HEK293T (cell line): ENCODE results near the gene CCDC149.

Experiments used
- L3MBTL2 ChIP-seq: fragments of 450-650 bp; conservative IDR thresholded peaks from 2 replicates; pipeline ENCODE4 v1.6.1; 2016; ENCODE audit warnings: mild to moderate bottlenecking
- SP1 ChIP-seq: fragments of 450-650 bp; IDR thresholded peaks from 2 replicates; pipeline ENCODE4 v1.6.1; 2017

DNA sequence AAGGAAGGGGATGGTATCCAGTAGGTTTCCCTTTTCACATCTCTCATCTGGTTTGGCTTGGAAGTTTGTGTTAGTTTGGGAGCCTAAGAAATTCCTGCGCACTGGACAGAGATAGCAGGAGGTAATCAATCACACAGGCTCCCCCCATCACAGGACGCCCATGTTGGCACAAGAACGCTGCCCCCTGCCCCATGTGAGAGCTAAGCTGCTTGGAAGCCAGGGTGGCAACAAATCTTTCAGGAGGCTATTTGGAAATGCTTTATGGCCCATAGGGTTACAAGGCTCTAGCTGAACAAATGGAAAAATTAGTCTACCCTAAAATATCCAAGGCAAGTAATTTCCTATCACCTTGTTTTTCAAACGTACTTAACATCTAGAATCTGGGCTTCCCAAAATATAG is 63.5 kb downstream of the CCDC149 start:
- TF ChIP-seq L3MBTL2 (no peak), SP1 (no peak)
